ENCODE results near the gene TBC1D16. TPM values are rescaled to one million over a fixed set of nuclear protein-coding genes. Genes with fewer than 3 reads are reported as not detected.
"Not testable (repeated sequence)": the region's sequence is repeated elsewhere in the genome, so short reads cannot be mapped to it uniquely, and the experiment has no call there.

The TBC1D16 gene
- total RNA-seq, 1 donor from 2014 or later = 21.7 TPM

DNA sequence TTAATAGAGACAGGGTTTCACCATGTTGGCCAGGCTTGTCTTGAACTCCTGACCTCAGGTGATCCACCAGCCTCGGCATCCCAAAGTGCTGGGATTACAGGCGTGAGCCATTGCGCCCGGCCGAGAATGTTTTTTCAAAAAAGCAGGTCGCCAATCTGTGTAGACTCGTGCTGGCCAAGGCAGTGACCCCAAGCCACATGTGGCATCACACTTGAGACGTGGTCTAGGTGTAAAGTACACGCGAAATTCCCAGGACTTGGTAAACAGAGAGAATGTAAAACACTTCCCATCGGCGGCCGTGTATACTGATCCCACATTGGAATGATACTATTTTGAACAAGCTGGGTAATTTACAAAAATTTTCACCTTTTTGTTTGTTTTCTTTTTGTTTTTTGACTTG lies 41.1 kb downstream of the TBC1D16 start:
- intact Hi-C loops (cut with DNase I) = no loop called here
- ATAC-seq = no peak
- H3K4me1 ChIP-seq = peaks cover 34% of the 10 kb centered on the region
- H3K36me3 ChIP-seq = no peaks in the 10 kb centered on the region
- H3K4me3 ChIP-seq = no peak overlapping the region
- no peak for DNase-seq
- no peak overlapping the region for H3K27ac ChIP-seq
- no peaks in the 10 kb centered on the region for H3K27me3 ChIP-seq
- H3K9me3 ChIP-seq = no peaks in the 10 kb centered on the region
- no peak for TF ChIP-seq CTCF (IDR thresholded peaks at IDR 0.05)

DNA sequence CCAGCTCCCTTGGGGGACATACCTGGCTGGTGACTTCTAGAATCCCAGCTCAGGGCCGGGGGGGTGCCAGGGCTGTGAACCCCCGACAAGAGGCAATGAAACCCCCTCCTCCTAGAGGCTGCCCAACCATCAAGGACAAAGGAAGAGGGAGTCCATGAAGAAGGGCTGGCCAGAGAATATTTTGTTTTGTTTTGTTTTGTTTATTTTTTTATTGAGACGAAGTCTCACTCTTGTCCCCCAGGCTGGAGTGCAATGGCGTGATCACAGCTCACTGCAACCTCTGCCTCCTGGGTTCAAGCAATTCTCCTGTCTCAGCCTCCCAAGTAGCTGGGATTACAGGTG lies 41.5 kb downstream of the TBC1D16 start:
- intact Hi-C loops (cut with DNase I); ATAC-seq; H3K36me3 ChIP-seq; H3K27me3 ChIP-seq; H3K9me3 ChIP-seq; H3K27ac ChIP-seq; DNase-seq; H3K4me3 ChIP-seq: not testable (repeated sequence)
- peaks cover 34% of the 10 kb centered on the region for H3K4me1 ChIP-seq

DNA sequence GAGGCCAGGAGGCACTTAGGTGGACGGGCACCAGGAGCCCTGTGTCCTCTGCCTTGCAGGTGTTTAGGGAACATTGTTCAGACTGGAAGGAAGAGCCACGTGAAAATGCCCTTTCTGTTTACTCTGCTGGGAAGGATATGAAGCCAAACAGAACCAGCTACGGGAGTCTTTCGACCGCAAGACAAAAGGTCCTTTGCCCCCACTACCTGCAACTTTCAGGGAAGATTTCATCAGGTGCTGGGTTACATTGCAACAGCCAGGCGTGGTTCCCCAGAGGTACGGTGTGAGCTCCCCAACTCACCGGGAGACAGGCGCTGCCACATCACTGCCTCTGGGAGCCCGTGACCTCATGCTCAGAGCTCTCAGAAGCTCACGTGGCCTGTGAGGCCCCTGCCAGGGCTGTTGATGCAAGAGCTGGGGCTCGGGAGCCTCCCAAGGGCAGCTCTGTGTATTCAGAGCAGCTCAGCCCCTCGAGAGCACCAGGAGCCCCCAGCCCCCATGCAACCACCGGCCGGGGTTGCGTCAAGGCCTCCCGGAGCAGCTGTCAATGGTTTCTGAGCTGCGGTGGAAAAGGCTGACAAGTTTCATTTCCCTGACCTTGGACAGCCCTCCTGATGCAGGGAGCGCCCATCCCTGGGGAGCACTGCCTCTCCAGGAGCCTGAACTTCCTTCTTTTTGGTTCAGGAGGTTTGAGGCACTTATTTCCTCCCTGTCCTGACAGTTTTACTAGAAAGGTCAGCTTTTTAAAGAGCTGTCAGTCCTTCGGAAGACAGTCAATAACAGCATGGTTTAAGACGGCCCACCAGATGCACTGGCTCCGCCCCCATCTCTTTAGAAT lies 42.1 kb downstream of the TBC1D16 start:
- DNase-seq (peak; percentile 91), ATAC-seq (peak; percentile 72)
- TF ChIP-seq CTCF (IDR thresholded peaks at IDR 0.05) = no peak
- Histone ChIP-seq H3K4me3 (no peak overlapping the region), H3K9me3 (no peaks in the 10 kb centered on the region), H3K27me3 (no peaks in the 10 kb centered on the region), H3K36me3 (no peaks in the 10 kb centered on the region), H3K4me1 (peaks cover 34% of the 10 kb centered on the region), H3K27ac (no peak overlapping the region)
- intact Hi-C loops (cut with DNase I) = no loop called here

DNA sequence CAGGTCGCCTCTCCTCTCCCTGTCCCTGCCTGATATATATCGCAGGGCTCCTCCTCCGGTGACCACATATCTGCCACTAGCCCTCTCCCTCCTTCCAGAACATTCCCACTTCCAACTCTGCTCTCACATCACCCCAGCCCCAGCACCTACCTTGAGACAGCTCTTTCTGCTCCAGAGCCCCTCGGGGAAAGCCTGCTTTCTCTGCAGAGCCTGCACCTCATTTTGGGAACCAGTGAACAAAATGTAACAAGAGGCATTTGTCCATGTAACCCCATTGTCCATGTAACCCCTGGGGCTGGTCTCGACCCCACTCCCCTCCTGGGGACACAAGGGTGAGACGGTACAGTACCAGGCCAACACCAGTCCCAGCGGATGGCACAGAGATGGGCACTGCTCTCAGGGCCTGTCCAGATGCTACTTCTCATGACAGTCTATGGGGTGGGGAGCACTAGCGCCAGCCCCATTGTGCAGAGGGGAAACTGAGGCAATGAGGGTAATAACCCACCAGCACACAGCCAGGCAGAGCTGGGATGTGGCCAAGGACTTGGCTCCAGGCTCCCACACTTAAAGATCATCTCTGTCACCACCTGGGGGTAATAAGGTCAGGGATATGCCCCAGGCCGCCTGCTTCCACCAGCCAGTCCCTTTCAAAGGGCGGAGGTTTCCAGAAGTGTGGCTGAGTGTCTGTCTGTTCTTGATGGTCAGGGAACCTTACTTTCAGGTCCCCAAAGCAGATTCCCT lies 42.9 kb downstream of the TBC1D16 start:
- no peak overlapping the region for H3K4me3 ChIP-seq
- intact Hi-C loops (cut with DNase I) = no loop called here

DNA sequence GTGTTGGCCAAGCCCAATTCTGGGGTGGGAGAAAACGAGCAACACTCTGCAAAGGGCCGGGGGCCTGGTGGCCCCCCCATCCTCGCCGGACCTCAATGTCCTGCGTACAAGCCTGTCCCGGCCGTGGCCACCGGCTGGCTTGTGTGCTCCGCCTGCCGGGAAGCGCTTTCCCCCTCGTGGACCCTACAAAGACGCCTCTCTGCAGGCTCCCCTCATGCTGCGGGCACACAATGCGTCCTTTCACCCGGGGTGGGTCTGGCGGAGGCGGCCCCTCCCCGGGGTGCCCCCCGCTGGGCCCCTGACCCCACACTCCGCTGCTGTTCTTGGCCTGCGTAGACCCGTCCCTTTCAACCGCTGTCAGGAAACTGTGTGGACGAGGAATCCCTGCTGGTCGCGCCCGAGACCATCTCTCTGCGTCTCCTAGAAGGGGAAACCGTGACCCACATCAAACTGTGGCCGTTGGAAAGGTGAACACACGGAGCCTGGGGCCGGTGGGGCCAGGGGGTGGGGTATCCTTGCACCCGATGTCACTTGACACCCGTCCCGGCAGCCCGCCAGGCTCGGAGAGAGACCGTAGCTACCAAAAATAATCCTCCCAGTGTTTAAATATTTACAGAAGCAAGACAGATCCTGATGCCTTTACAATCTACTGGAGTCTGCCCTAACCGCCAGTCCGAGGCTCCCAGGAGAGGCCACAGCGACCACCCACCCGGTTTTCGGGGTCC lies 43.6 kb downstream of the TBC1D16 start:
- ATAC-seq = peak; percentile 16
- no peak for DNase-seq
- Histone ChIP-seq H3K9me3 (no peaks in the 10 kb centered on the region), H3K4me1 (peaks cover 37% of the 10 kb centered on the region), H3K36me3 (no peaks in the 10 kb centered on the region), H3K27me3 (no peaks in the 10 kb centered on the region), H3K27ac (no peak overlapping the region), H3K4me3 (peak overlapping the region; percentile 39)
- intact Hi-C loops (cut with DNase I) = no loop called here
- peak; percentile 35 for TF ChIP-seq CTCF (IDR thresholded peaks at IDR 0.05)

More for the DNA sequence above, 42.9 kb downstream of the TBC1D16 start:
- Histone ChIP-seq H3K36me3 (no peaks in the 10 kb centered on the region), H3K4me1 (peaks cover 34% of the 10 kb centered on the region), H3K27me3 (no peaks in the 10 kb centered on the region), H3K27ac (no peak overlapping the region), H3K9me3 (no peaks in the 10 kb centered on the region)
- ATAC-seq (no peak), DNase-seq (no peak)
- TF ChIP-seq CTCF (IDR thresholded peaks at IDR 0.05) = no peak
